Measurements from ENCODE around the gene C7orf25. TPM values are rescaled to one million over a fixed set of nuclear protein-coding genes. Genes with fewer than 3 reads are reported as not detected.
A peak's percentile ranks its signal among the peaks of the same experiment; 100 is the strongest.

C7orf25 gene
- 1 to 10 TPM; 3.8 to 5.1 (median 4.2) TPM for polyA plus RNA-seq
- long read RNA-seq, donor 1, transcript C7orf25-201 (2 exons, 2,451 nt), result major isoform, 6 of 7 reads
- long read RNA-seq, donor 1, partial matches to known transcripts, result 0 of 7 reads
- long read RNA-seq, donor 1, other reads (novel, unspliced or antisense), result 0 of 7 reads
- long read RNA-seq, donor 2, partial matches to known transcripts, result 0 of 1 reads
- long read RNA-seq, donor 2, other reads (novel, unspliced or antisense), result 0 of 1 reads
- long read RNA-seq, donor 3, partial matches to known transcripts, result 0 of 2 reads
- long read RNA-seq, donor 3, other reads (novel, unspliced or antisense), result 0 of 2 reads
- long read RNA-seq, donor 4, result 0 reads
- long read RNA-seq, donor 5, partial matches to known transcripts, result 0 of 2 reads
- long read RNA-seq, donor 5, other reads (novel, unspliced or antisense), result 0 of 2 reads
- long read RNA-seq, donor 6, partial matches to known transcripts, result 0 of 4 reads
- long read RNA-seq, donor 6, other reads (novel, unspliced or antisense), result 0 of 4 reads
- long read RNA-seq, donor 7, transcript C7orf25-201 (2 exons, 2,451 nt), result major isoform, 8 of 9 reads
- long read RNA-seq, donor 7, partial matches to known transcripts, result 0 of 9 reads
- long read RNA-seq, donor 7, other reads (novel, unspliced or antisense), result 0 of 9 reads
- long read RNA-seq, donor 8, partial matches to known transcripts, result 0 of 2 reads
- long read RNA-seq, donor 8, other reads (novel, unspliced or antisense), result 0 of 2 reads
- long read RNA-seq, donor 9, result 0 reads
- long read RNA-seq, donor 10, transcript C7orf25-201 (2 exons, 2,451 nt), result major isoform, 5 of 7 reads
- long read RNA-seq, donor 10, partial matches to known transcripts, result 0 of 7 reads
- long read RNA-seq, donor 10, other reads (novel, unspliced or antisense), result 0 of 7 reads

DNA sequence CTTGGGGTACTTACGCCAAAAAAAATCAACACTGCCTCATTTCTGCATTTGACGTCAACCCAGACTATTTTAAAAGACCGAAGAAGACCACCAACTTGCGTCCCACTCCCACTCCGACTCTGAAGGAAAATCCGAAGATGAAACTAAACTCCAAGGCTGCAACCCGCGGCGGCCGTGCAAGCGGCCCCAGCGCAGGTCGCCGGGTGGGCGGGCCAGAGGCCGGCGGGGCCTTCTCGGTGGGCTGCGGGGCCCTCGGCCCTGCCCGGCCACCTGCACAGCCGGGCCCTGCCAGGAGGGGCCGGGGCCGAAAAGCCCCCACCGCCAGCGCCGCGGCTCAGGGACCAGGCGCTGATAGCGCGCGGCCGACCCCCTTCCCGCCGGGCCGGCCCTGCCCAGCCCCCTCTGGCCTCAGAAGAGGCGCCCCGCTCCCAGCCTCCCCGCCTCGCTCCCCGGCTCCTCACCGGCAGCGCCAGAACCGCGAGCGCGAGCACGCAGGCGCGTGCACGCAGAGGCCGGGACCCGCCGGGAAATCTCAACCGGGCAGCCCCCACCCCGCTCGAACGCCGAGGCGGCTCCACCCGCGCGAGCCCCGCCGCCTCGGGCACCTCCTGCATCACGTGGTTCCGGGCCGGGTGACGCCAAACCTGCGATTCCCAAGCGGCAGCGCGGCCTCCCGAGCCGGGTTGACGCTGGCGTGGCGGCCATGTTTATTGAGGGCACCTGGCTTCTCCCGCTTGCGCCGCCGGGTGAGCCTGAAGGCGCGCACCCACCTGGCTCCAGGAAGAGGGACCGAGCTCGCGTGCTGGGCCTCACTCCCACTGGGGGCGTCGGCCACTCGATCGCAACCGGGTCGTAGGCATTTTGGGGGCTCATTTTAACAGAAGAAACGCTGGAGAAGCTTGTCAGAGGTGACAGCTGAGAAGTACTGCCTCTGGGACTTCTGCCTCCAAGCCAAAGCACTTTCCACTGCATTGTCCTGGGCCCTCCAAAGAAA lies at the start of gene C7orf25:
TSS of gene C7orf25 (minus strand) at position 617 of the 994 bp plus-strand sequence. CDS start 1,170 bp downstream, outside the sequence.
- DNase-seq (peak; percentile 95 to 98), FAIRE-seq (no peak)
- WGBS, 3 donors, result 0 to 1% (median 0%) methylated on average over 56 to 95 of the region's 95 CpGs
- Histone ChIP-seq H3K27ac (ENCODE audit: low read depth in 1 of 3, low read length in 2 of 3) (peak within 1 kb of the TSS; percentile 36 to 76 (median 69)), H3K36me3 (ENCODE audit: control insufficient read depth in 3 of 3, insufficient read depth in 2 of 3, low read depth in 1 of 3, low read length in 3 of 3) (peaks cover 3 to 7% (median 4%) of the 10 kb centered on the region in 3 donors), H3K9me3 (ENCODE audit: control insufficient read depth in 2 of 2, insufficient read depth in 1 of 2, low read depth in 1 of 2, low read length in 1 of 2) (no peaks in the 10 kb centered on the region), H3K4me1 (ENCODE audit: control insufficient read depth in 3 of 3, insufficient read depth in 2 of 3, low read depth in 1 of 3, low read length in 2 of 3) (peaks cover 0 to 23% (median 2%) of the 10 kb centered on the region in 3 donors), H3K27me3 (ENCODE audit: control insufficient read depth in 3 of 3, insufficient read depth in 3 of 3, low read length in 3 of 3) (no peaks in the 10 kb centered on the region), H3K4me3 (ENCODE audit: low read depth in 1 of 3, low read length in 3 of 3) (peak within 1 kb of the TSS; percentile 56 to 92 (median 82))

DNA sequence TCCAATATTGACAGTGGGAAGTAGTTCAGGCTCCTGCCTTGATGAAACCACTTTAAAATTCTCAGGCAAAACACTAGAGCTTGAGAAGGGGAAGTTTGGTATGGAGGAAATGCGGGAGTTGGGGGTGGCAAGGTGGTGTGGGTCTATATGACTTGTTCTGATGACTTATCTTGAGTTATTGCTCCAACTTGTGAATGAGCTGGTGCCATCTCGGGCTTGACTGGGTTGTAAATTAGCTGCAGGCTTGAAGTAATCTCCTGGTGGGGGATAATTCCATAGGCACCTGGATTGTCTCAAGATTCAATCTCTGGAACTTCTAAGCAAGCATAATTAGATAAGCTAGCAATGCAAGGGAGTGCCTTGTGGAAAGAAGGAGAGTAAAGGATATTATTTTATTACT lies 49.3 kb upstream of the C7orf25 start:
- no peak overlapping the region for H3K4me3 ChIP-seq (ENCODE audit: low read depth in 1 of 3, low read length in 3 of 3)
- DNase-seq (no peak), FAIRE-seq (no peak)
- H3K4me1 ChIP-seq (ENCODE audit: control insufficient read depth in 3 of 3, insufficient read depth in 2 of 3, low read depth in 1 of 3, low read length in 2 of 3), result no peaks in the 10 kb centered on the region
- H3K36me3 ChIP-seq (ENCODE audit: control insufficient read depth in 3 of 3, insufficient read depth in 2 of 3, low read depth in 1 of 3, low read length in 3 of 3), result no peaks in the 10 kb centered on the region
- H3K27ac ChIP-seq (ENCODE audit: low read depth in 1 of 3, low read length in 2 of 3), result no peak overlapping the region
- WGBS, 3 donors, result 35 to 51% (median 41%) methylated on average over 2 of the region's 2 CpGs
- peaks cover 0 to 3% of the 10 kb centered on the region in 2 donors for H3K9me3 ChIP-seq (ENCODE audit: control insufficient read depth in 2 of 2, insufficient read depth in 1 of 2, low read depth in 1 of 2, low read length in 1 of 2)
- H3K27me3 ChIP-seq (ENCODE audit: control insufficient read depth in 3 of 3, insufficient read depth in 3 of 3, low read length in 3 of 3), result peaks cover 0 to 2% (median 0%) of the 10 kb centered on the region in 3 donors

DNA sequence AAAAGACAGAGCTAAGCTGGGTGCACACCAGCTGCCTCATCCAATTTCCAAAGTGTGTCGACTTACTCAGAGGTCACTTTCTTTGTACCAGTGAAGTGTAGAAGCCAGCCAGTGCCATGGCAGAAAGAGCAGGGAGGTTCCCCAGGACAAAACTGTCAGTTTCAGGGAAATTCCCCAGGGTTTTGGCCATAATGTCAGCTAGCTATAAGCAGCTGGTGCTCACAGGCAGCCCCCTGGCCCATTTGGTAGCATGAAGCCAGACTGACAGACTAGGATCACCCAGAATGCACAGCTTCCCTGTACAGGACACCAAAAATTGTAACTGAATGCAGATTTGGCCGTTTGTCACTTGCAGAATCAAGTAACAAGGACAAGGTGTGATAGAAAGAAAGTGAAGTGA lies 48.9 kb upstream of the C7orf25 start:
- DNase-seq, result no peak
- Histone ChIP-seq H3K36me3 (ENCODE audit: control insufficient read depth in 3 of 3, insufficient read depth in 2 of 3, low read depth in 1 of 3, low read length in 3 of 3) (no peaks in the 10 kb centered on the region), H3K9me3 (ENCODE audit: control insufficient read depth in 2 of 2, insufficient read depth in 1 of 2, low read depth in 1 of 2, low read length in 1 of 2) (peaks cover 0 to 3% of the 10 kb centered on the region in 2 donors), H3K4me3 (ENCODE audit: low read depth in 1 of 3, low read length in 3 of 3) (no peak overlapping the region), H3K27me3 (ENCODE audit: control insufficient read depth in 3 of 3, insufficient read depth in 3 of 3, low read length in 3 of 3) (peaks cover 0 to 2% (median 0%) of the 10 kb centered on the region in 3 donors), H3K4me1 (ENCODE audit: control insufficient read depth in 3 of 3, insufficient read depth in 2 of 3, low read depth in 1 of 3, low read length in 2 of 3) (no peaks in the 10 kb centered on the region), H3K27ac (ENCODE audit: low read depth in 1 of 3, low read length in 2 of 3) (no peak overlapping the region)
- 46 to 68% (median 49%) methylated on average over 2 of the region's 2 CpGs for WGBS, 3 donors
- no peak for FAIRE-seq

DNA sequence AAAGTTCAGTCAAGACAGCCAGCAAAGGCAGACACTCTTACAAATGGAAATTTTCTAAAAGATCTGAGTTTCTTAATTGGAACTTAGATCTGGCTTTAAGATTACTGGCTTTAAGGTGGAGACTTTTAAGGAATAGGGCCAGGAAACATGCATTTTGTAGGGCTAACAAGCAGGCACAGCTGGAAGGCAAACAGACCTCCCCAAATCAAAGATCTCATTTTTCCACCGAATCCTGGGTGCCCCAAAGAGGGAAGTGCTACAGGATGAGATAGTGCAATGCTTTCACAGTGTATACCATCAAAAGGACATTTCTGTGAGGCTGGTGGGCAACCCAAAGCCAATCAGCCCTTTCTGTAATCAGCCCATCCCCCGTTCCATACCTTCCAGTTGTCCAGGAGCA lies 47.7 kb upstream of the C7orf25 start:
- Histone ChIP-seq H3K36me3 (ENCODE audit: control insufficient read depth in 3 of 3, insufficient read depth in 2 of 3, low read depth in 1 of 3, low read length in 3 of 3) (no peaks in the 10 kb centered on the region), H3K9me3 (ENCODE audit: control insufficient read depth in 2 of 2, insufficient read depth in 1 of 2, low read depth in 1 of 2, low read length in 1 of 2) (peaks cover 0 to 3% of the 10 kb centered on the region in 2 donors), H3K27me3 (ENCODE audit: control insufficient read depth in 3 of 3, insufficient read depth in 3 of 3, low read length in 3 of 3) (no peaks in the 10 kb centered on the region), H3K4me1 (ENCODE audit: control insufficient read depth in 3 of 3, insufficient read depth in 2 of 3, low read depth in 1 of 3, low read length in 2 of 3) (no peaks in the 10 kb centered on the region), H3K27ac (ENCODE audit: low read depth in 1 of 3, low read length in 2 of 3) (no peak overlapping the region), H3K4me3 (ENCODE audit: low read depth in 1 of 3, low read length in 3 of 3) (no peak overlapping the region)
- DNase-seq (no peak), FAIRE-seq (no peak)
- 82 to 87% (median 84%) methylated on average over 2 of the region's 2 CpGs for WGBS, 3 donors

DNA sequence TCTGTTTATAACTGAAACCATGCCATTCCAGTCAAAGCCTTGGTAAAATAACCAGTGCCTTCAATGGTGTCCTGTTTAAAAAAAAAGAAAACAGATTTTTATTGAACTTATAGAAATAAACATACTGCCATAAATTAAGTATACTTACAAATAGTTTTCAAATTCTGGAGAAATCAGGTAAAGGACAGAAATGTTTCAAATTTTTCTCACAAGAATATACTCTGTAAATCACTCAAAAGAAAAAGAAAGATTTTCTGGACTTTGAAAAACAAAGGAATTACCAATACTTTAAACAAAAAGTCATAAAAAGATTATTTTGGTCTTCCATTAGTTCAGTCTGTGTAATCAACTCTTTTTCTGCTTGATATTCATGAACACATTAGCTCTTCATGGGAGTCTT lies 44.2 kb upstream of the C7orf25 start:
- Histone ChIP-seq H3K36me3 (ENCODE audit: control insufficient read depth in 3 of 3, insufficient read depth in 2 of 3, low read depth in 1 of 3, low read length in 3 of 3) (no peaks in the 10 kb centered on the region), H3K9me3 (ENCODE audit: control insufficient read depth in 2 of 2, insufficient read depth in 1 of 2, low read depth in 1 of 2, low read length in 1 of 2) (peaks cover 0 to 3% of the 10 kb centered on the region in 2 donors), H3K4me3 (ENCODE audit: low read depth in 1 of 3, low read length in 3 of 3) (no peak overlapping the region), H3K4me1 (ENCODE audit: control insufficient read depth in 3 of 3, insufficient read depth in 2 of 3, low read depth in 1 of 3, low read length in 2 of 3) (no peaks in the 10 kb centered on the region), H3K27me3 (ENCODE audit: control insufficient read depth in 3 of 3, insufficient read depth in 3 of 3, low read length in 3 of 3) (no peaks in the 10 kb centered on the region), H3K27ac (ENCODE audit: low read depth in 1 of 3, low read length in 2 of 3) (no peak overlapping the region)
- FAIRE-seq, result peak; percentile 39
- DNase-seq, result no peak

DNA sequence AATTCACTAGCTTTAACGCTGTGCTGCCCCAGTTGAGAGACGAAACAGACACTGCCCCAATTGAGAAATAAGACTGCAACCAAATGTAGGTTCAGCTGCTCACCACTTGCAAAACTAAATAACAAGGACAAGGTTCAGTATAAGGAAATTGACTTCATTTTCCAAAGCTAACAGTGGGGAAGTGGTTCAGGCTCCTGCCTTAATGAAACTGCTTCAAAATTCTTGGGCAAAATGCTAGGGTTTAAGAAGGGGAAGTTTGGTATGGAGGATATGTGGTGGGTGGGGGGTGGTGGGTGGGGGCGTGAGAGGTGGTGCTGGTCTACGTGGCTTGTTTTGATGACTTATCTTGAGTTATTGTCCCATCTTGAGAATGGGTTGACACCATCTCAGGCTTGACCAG lies 42.1 kb upstream of the C7orf25 start:
- Histone ChIP-seq H3K36me3 (ENCODE audit: control insufficient read depth in 3 of 3, insufficient read depth in 2 of 3, low read depth in 1 of 3, low read length in 3 of 3) (no peaks in the 10 kb centered on the region), H3K4me3 (ENCODE audit: low read depth in 1 of 3, low read length in 3 of 3) (no peak overlapping the region), H3K4me1 (ENCODE audit: control insufficient read depth in 3 of 3, insufficient read depth in 2 of 3, low read depth in 1 of 3, low read length in 2 of 3) (no peaks in the 10 kb centered on the region), H3K27me3 (ENCODE audit: control insufficient read depth in 3 of 3, insufficient read depth in 3 of 3, low read length in 3 of 3) (no peaks in the 10 kb centered on the region), H3K9me3 (ENCODE audit: control insufficient read depth in 2 of 2, insufficient read depth in 1 of 2, low read depth in 1 of 2, low read length in 1 of 2) (no peaks in the 10 kb centered on the region), H3K27ac (ENCODE audit: low read depth in 1 of 3, low read length in 2 of 3) (no peak overlapping the region)
- 79 to 91% (median 80%) methylated on average over 4 of the region's 4 CpGs for WGBS, 3 donors
- DNase-seq, result no peak
- no peak for FAIRE-seq

DNA sequence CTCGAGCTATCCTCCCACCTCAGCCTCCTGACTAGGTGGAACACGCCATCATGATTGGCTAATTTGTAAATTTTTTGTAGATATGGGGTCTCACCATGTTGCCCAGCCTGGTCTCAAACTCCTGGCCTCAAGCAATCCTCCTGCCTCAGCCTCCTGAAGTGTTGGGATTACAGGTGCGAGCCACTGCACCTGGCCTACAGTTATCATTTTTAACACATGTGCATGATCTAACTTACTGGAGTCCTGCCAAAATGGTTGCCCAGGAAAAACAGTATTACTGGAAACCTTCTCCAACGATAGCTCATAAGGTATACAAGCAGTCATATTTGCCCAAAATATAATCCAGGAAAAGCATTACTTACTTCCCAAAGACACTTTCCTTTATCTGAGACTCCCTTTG lies 40.5 kb upstream of the C7orf25 start:
- no peak for FAIRE-seq
- WGBS, 3 donors, result 40 to 68% (median 48%) methylated on average over 4 of the region's 4 CpGs
- no peak overlapping the region for H3K27ac ChIP-seq (ENCODE audit: low read depth in 1 of 3, low read length in 2 of 3)

More for the DNA sequence above, 40.5 kb upstream of the C7orf25 start:
- H3K36me3 ChIP-seq (ENCODE audit: control insufficient read depth in 3 of 3, insufficient read depth in 2 of 3, low read depth in 1 of 3, low read length in 3 of 3), result no peaks in the 10 kb centered on the region
- H3K27me3 ChIP-seq (ENCODE audit: control insufficient read depth in 3 of 3, insufficient read depth in 3 of 3, low read length in 3 of 3), result no peaks in the 10 kb centered on the region
- H3K4me3 ChIP-seq (ENCODE audit: low read depth in 1 of 3, low read length in 3 of 3), result no peak overlapping the region
- DNase-seq, result no peak
- no peaks in the 10 kb centered on the region for H3K4me1 ChIP-seq (ENCODE audit: control insufficient read depth in 3 of 3, insufficient read depth in 2 of 3, low read depth in 1 of 3, low read length in 2 of 3)
- H3K9me3 ChIP-seq (ENCODE audit: control insufficient read depth in 2 of 2, insufficient read depth in 1 of 2, low read depth in 1 of 2, low read length in 1 of 2), result no peaks in the 10 kb centered on the region

All from small intestine (tissue), 16 donors.